ENCODE measurements around the gene MARCHF3.
A peak's percentile ranks its signal among the peaks of the same experiment; 100 is the strongest.
"Not testable (repeated sequence)": the region's sequence is repeated elsewhere in the genome, so short reads cannot be mapped to it uniquely, and the experiment has no call there.

Gene MARCHF3

GRCh38 chr5:126947146-126948010, 83.0 kb downstream of the MARCHF3 start:
- no peak for DNase-seq

- not testable (repeated sequence) for DNase-seq
Measured at GRCh38 chr5:126942908-126943307, 87.5 kb downstream of the MARCHF3 start.

- no peak for DNase-seq
Measured at GRCh38 chr5:126941403-126941802, 89.0 kb downstream of the MARCHF3 start.

- DNase-seq, result no peak
Measured at GRCh38 chr5:126939887-126940286, 90.5 kb downstream of the MARCHF3 start.

GRCh38 chr5:126938466-126938865, 91.9 kb downstream of the MARCHF3 start:
- no peak for DNase-seq

GRCh38 chr5:126937771-126938170, 92.6 kb downstream of the MARCHF3 start:
- no peak for DNase-seq

GRCh38 chr5:126936775-126937418, 93.5 kb downstream of the MARCHF3 start:
- no peak for DNase-seq

GRCh38 chr5:126931963-126932660, 98.2 kb downstream of the MARCHF3 start:
- DNase-seq, result no peak

- DNase-seq, result no peak
Measured at GRCh38 chr5:126928041-126928440, 102.3 kb downstream of the MARCHF3 start.

- DNase-seq, result no peak
Measured at GRCh38 chr5:126927429-126927828, 102.9 kb downstream of the MARCHF3 start.

GRCh38 chr5:126926187-126926586, 104.2 kb downstream of the MARCHF3 start:
- DNase-seq, result no peak

GRCh38 chr5:126925482-126925881, 104.9 kb downstream of the MARCHF3 start:
- DNase-seq, result peak; percentile 9

GRCh38 chr5:126924331-126925033, 105.9 kb downstream of the MARCHF3 start:
- DNase-seq, result no peak

- no peak for DNase-seq
Measured at GRCh38 chr5:126921241-126922091, 108.9 kb downstream of the MARCHF3 start.

- DNase-seq, result no peak
Measured at GRCh38 chr5:126920291-126920690, 110.1 kb downstream of the MARCHF3 start.

GRCh38 chr5:126919566-126919965, 110.8 kb downstream of the MARCHF3 start:
- no peak for DNase-seq

GRCh38 chr5:126918615-126918957, 111.8 kb downstream of the MARCHF3 start:
- DNase-seq, result no peak

GRCh38 chr5:126917918-126918614, 112.3 kb downstream of the MARCHF3 start:
- DNase-seq, result peak; percentile 90

GRCh38 chr5:126915496-126915895, 114.9 kb downstream of the MARCHF3 start:
- no peak for DNase-seq

- DNase-seq, result no peak
Measured at GRCh38 chr5:126914801-126915436, 115.4 kb downstream of the MARCHF3 start.

- no peak for DNase-seq
Measured at GRCh38 chr5:126912616-126913200, 117.7 kb downstream of the MARCHF3 start.
